K562 (cell line): ENCODE results near the gene MAGI1. TPM values are rescaled to one million over a fixed set of nuclear protein-coding genes. Genes with fewer than 3 reads are reported as not detected.

Experiments
- ATAC-seq: fragments of 200-7000 bp; cut with Tn5 transposase; 3 replicates; pipeline ENCODE4 v1.9.1; 2020; ENCODE audit warnings: moderate library complexity
- BruUV-seq: library from RNA; stranded (reverse); fragments of 400-500 nt; replicated peaks from 2 replicates; lab custom pipeline; 2021; lab: Mats Ljungman, UMichigan
- CTCF ChIA-PET: fragments of 300-600 bp; formaldehyde crosslinking; extraction: SDS; loops from one replicate; lab custom pipeline; 2021; ENCODE audit warnings: low intra/inter-chr PET ratio; lab: Yijun Ruan, JAX
- POLR2A ChIA-PET: fragments of 300-600, 350-650 bp; sonication (Branson Sonifier 250); formaldehyde crosslinking; extraction: SDS; loops from one replicate; lab custom pipeline; 2021; ENCODE audit warnings: antibody characterized with exemption, inconsistent platforms; lab: Yijun Ruan, JAX
- DNase-seq, 4 experiments: peaks; one replicate each; pipeline versions ENCODE4 v3.0.0 to v3.0.0-alpha.2; 2011 to 2018; ENCODE audit warnings: low spot score in 3 of 4, mixed read lengths in 3 of 4; ENCODE audit errors: extremely low read depth in 1 of 4
- FAIRE-seq: peaks from 2 replicates; lab custom pipeline; 2011; peaks lifted over from hg19 to GRCh38; lab: Jason Lieb, UNC
- H2AFZ ChIP-seq: 2 replicates; pipeline ENCODE4 v1.6.0; 2011; ENCODE audit warnings: low read depth, low read length, control low read depth, inconsistent platforms
- H3K27ac ChIP-seq: fragments of 200-600 bp; 3 replicates; pipeline ENCODE4 v1.8.0; 2011; ENCODE audit warnings: low read depth, mild to moderate bottlenecking, control low read depth, inconsistent platforms, low read length, moderate library complexity, mixed read lengths; ENCODE audit errors: extremely low read depth
- H3K27me3 ChIP-seq, 2 experiments: fragments of 300-600 bp in 1 of 2; 2 replicates in 1 of 2; 3 replicates in 1 of 2; pipeline versions ENCODE4 v1.6.0 to v1.8.0; 2011; ENCODE audit warnings: inconsistent platforms in 2 of 2, low read length in 2 of 2, mild to moderate bottlenecking in 1 of 2, mixed read lengths in 1 of 2, moderate library complexity in 1 of 2; ENCODE audit not compliant: control insufficient read depth in 2 of 2, insufficient read depth in 2 of 2
- H3K36me3 ChIP-seq: fragments of 300-600 bp; 3 replicates; pipeline ENCODE4 v1.8.0; 2011; ENCODE audit warnings: mild to moderate bottlenecking, low read length, inconsistent platforms; ENCODE audit not compliant: control insufficient read depth, insufficient read depth
- H3K4me1 ChIP-seq, 2 experiments: fragments of 200-600 bp in 1 of 2; replicated peaks in 1 of 2; 2 replicates in 1 of 2; 3 replicates in 1 of 2; pipeline versions ENCODE4 v1.5.1 to v1.8.0; 2011; ENCODE audit warnings: inconsistent platforms in 2 of 2, low read length in 2 of 2, mild to moderate bottlenecking in 1 of 2, mixed read lengths in 1 of 2, moderate library complexity in 1 of 2; ENCODE audit not compliant: control insufficient read depth in 2 of 2, insufficient read depth in 2 of 2
- H3K4me2 ChIP-seq: 2 replicates; pipeline ENCODE4 v1.6.1; 2011; ENCODE audit warnings: low read length, control low read depth, inconsistent platforms, mixed read lengths; ENCODE audit not compliant: insufficient read depth
- H3K4me3 ChIP-seq: fragments of 200-600 bp; sonication (generic), shearing (Covaris generic); 2 replicates; pipeline ENCODE4 v1.5.1; 2016; ENCODE audit warnings: control low read depth, inconsistent platforms
- H3K79me2 ChIP-seq: fragments of 200-600 bp; 3 replicates; pipeline ENCODE4 v1.8.0; 2011; ENCODE audit warnings: low read length, inconsistent platforms; ENCODE audit not compliant: control insufficient read depth, insufficient read depth
- H3K9ac ChIP-seq, 2 experiments: 2 replicates each; pipeline versions ENCODE4 v1.6.0 to v1.6.1; 2011; ENCODE audit warnings: low read depth in 2 of 2, low read length in 2 of 2, control low read depth in 1 of 2, inconsistent platforms in 1 of 2, mild to moderate bottlenecking in 1 of 2, mixed read lengths in 1 of 2; ENCODE audit not compliant: insufficient read depth in 1 of 2
- H3K9me1 ChIP-seq: one replicate; pipeline ENCODE4 v1.6.0; 2011; ENCODE audit warnings: inconsistent platforms, mild to moderate bottlenecking, low read length, moderate library complexity; ENCODE audit not compliant: control insufficient read depth, insufficient read depth
- H3K9me3 ChIP-seq: replicated peaks from 2 replicates; pipeline ENCODE4 v1.5.1; 2011; ENCODE audit warnings: low read depth, low read length, inconsistent platforms; ENCODE audit not compliant: control insufficient read depth, insufficient read depth
- H4K20me1 ChIP-seq: replicated peaks from 2 replicates; pipeline ENCODE4 v1.6.1; 2011; ENCODE audit warnings: low read length, inconsistent platforms, mixed read lengths; ENCODE audit not compliant: control insufficient read depth, insufficient read depth
- ARHGAP35 ChIP-seq: fragments of 450-650 bp; IDR thresholded peaks from 2 replicates; pipeline ENCODE4 v1.6.1; 2018; ENCODE audit not compliant: partially characterized antibody
- BCL6 ChIP-seq: fragments of 250-450 bp; sonication (Bioruptor Pico); IDR thresholded peaks from 2 replicates; pipeline ENCODE4 v1.4.0; 2020
- COPS2 ChIP-seq: fragments of 450-650 bp; conservative IDR thresholded peaks from 2 replicates; pipeline ENCODE4 v1.6.1; 2016; ENCODE audit warnings: mild to moderate bottlenecking, moderate library complexity
- HNRNPH1 ChIP-seq: fragments of 200-400 bp; formaldehyde crosslinking; optimal IDR thresholded peaks from 2 replicates; pipeline ENCODE3; 2017; ENCODE audit warnings: low read depth, mild to moderate bottlenecking, low read length, moderate library complexity
- KDM4B ChIP-seq, 2 experiments: fragments of 450-650 bp in 1 of 2; sonication (generic) in 1 of 2; IDR thresholded peaks; 2 replicates each; pipeline ENCODE4 v1.6.1; 2016 to 2017; ENCODE audit warnings: borderline replicate concordance in 2 of 2, antibody characterized with exemption in 1 of 2, low read depth in 1 of 2, mild to moderate bottlenecking in 1 of 2
- PTBP1 ChIP-seq: fragments of 200-400 bp; formaldehyde crosslinking; IDR thresholded peaks from 2 replicates; pipeline ENCODE4 v1.6.1; 2017; ENCODE audit warnings: low read depth, low read length
- SMAD3 ChIP-seq: fragments of 450-650 bp; formaldehyde crosslinking; conservative IDR thresholded peaks from 2 replicates; pipeline ENCODE4 v1.4.0; 2020; ENCODE audit warnings: mild to moderate bottlenecking
- ZNF212 ChIP-seq: fragments of 450-650 bp; formaldehyde crosslinking; IDR thresholded peaks from 2 replicates; pipeline ENCODE4 v1.4.0; 2020; ENCODE audit warnings: mild to moderate bottlenecking
- ZNF277 ChIP-seq: fragments of 250-450 bp; sonication (Bioruptor Pico); IDR thresholded peaks from 2 replicates; pipeline ENCODE4 v1.8.0; 2022; ENCODE audit warnings: inconsistent platforms, mild to moderate bottlenecking, moderate library complexity, borderline replicate concordance
- ZNF696 ChIP-seq: fragments of 250-450 bp; sonication (Bioruptor Pico); conservative IDR thresholded peaks from 2 replicates; pipeline ENCODE4 v1.4.0; 2020; ENCODE audit warnings: mild to moderate bottlenecking, moderate library complexity
- ZNF780A ChIP-seq: fragments of 250-450 bp; sonication (Bioruptor Pico); IDR thresholded peaks from 2 replicates; pipeline ENCODE4 v1.5.0; 2021; ENCODE audit warnings: mild to moderate bottlenecking
- WGBS: fragments of 100-300 bp; shearing (Covaris generic); methylation state at CpG from one replicate; pipeline ENCODE4 v1.1.6; 2016; ENCODE audit warnings: low coverage, mixed read lengths; ENCODE audit not compliant: insufficient coverage; ENCODE audit errors: missing lambda C conversion rate; 5-methylcytosine and 5-hydroxymethylcytosine counted together
- in situ Hi-C: fragments of 300-500 bp; cut with MboI; formaldehyde crosslinking; loops from 4 replicates; pipeline ENCODE4 v1.15.0; 2018; ENCODE audit warnings: inconsistent platforms, mixed read lengths
- intact Hi-C: fragments of 100-400 bp; cut with micrococcal nuclease; formaldehyde crosslinking; loops from 2 replicates; pipeline ENCODE4 v1.14.2; 2022
- polyA plus RNA-seq, 8 experiments: library from polyadenylated mRNA; depleted of rRNA in 4 of 8; stranded (reverse) in 5 of 8; unstranded in 3 of 8; fragments of >200 nt; fragmentation: Nextera tagmentation in 2 of 8; fragmentation: Illumina TruSeq in 1 of 8; extraction: Ambion mirVana in 2 of 8; extraction: Trizol in 1 of 8; gene quantifications; 2 replicates each; pipeline versions ENCODE4 v1.2.1 to v1.2.3, GENCODE V29; 2011 to 2014; ENCODE audit warnings: inconsistent platforms in 1 of 8, missing spikeins in 1 of 8
- total RNA-seq, 7 experiments: library from RNA; depleted of rRNA in 6 of 7; stranded (reverse); fragments of >200 nt in 6 of 7; fragmentation: Illumina TruSeq in 2 of 7; extraction: Trizol in 2 of 7; gene quantifications; 2 replicates each; pipeline versions ENCODE4 v1.2.1 to v1.2.3, GENCODE V29; 2011 to 2021; ENCODE audit warnings: low replicate concordance in 1 of 7
- TF ChIP-seq, protein P1 (sequence below), 2 experiments: IDR thresholded peaks in 1 of 2; conservative IDR thresholded peaks in 1 of 2; 2 replicates each; pipeline ENCODE4 v1.6.1; 2016; ENCODE audit warnings: low read depth in 2 of 2, mild to moderate bottlenecking in 1 of 2, missing compliant biosample characterization in 1 of 2, missing genetic modification characterization in 1 of 2, moderate library complexity in 1 of 2
- TF ChIP-seq, protein P2 (sequence below): IDR thresholded peaks from 2 replicates; pipeline ENCODE4 v1.6.1; 2011; ENCODE audit not compliant: insufficient read length; ENCODE audit errors: extremely low read depth
- TF ChIP-seq, protein P3 (sequence below): fragments of 250-450 bp; sonication (Bioruptor Pico); IDR thresholded peaks from 2 replicates; pipeline ENCODE4 v1.4.0; 2020; ENCODE audit warnings: mild to moderate bottlenecking, moderate library complexity

MAGI1 gene
- total and polyA plus RNA-seq, 9 of the 15 experiments (the other 6 are each of a cell fraction or from before 2014, with no cell fraction given), result 7.8 to 59.4 (median 43.2) TPM

DNA sequence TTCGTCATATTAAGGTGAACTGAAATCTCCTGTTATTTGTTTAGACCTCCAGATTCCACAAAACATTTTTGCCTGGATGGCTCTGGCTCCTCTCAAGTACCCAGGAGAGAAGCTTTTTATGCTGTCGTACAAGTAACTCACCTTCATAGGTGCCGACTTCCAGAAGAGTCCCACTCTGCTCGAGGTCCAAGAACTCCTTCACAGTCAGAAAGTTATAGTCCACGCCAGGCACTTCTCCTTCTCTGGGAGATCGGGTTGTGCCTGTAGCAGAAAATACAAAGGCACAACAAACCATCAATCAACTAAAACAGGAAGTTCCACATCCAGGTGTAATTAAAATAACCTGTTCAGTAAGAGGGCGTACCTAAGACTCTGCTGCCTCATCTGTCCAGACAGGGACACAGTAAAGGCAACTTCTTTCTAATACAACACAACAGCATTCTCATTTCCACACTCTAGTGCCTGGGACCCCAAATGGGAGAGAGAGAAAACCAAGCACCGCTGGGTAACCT is 545.3 kb downstream of the MAGI1 start:
- ChIA-PET CTCF (no interaction called here), POLR2A (no interaction called here)
- Histone ChIP-seq H4K20me1 (no peaks in the 10 kb centered on the region), H3K9me1 (no peaks in the 10 kb centered on the region), H3K9me3 (no peaks in the 10 kb centered on the region), H3K79me2 (peaks cover 25% of the 10 kb centered on the region), H3K4me3 (no peak overlapping the region), H2AFZ (no peak overlapping the region), H3K27ac (no peak overlapping the region), H3K36me3 (peaks cover 30% of the 10 kb centered on the region; the same call in 1 of the 3 replicates), H3K4me2 (no peak overlapping the region), H3K27me3 (no peaks in the 10 kb centered on the region), H3K4me1 (peaks cover 0 to under 1% of the 10 kb centered on the region in 2 experiments; a peak in 2 of 5 replicates), H3K9ac (no peak overlapping the region)
- ATAC-seq (no peak), DNase-seq (no peak), FAIRE-seq (peak; percentile 6)
- 87% methylated on average over 8 of the region's 8 CpGs for WGBS
- no TSS peak for BruUV-seq
- TF ChIP-seq ARHGAP35 (no peak), ZNF277 (CRISPR knock-in tag) (no peak), KDM4B (IDR thresholded peaks at IDR 0.05; ENCODE audit: borderline replicate concordance in 2 of 2, low read depth in 1 of 2) (no peak), ZNF780A (CRISPR knock-in tag) (no peak), PTBP1 (no peak), SMAD3 (CRISPR knock-in tag) (no peak), ZNF212 (CRISPR knock-in tag) (no peak), COPS2 (no peak), BCL6 (no peak), ZNF696 (CRISPR knock-in tag) (no peak), HNRNPH1 (no peak)
- TF ChIP-seq, protein P1, sequence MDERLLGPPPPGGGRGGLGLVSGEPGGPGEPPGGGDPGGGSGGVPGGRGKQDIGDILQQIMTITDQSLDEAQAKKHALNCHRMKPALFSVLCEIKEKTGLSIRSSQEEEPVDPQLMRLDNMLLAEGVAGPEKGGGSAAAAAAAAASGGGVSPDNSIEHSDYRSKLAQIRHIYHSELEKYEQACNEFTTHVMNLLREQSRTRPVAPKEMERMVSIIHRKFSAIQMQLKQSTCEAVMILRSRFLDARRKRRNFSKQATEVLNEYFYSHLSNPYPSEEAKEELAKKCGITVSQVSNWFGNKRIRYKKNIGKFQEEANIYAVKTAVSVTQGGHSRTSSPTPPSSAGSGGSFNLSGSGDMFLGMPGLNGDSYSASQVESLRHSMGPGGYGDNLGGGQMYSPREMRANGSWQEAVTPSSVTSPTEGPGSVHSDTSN (CRISPR knock-in tag; IDR thresholded peaks at IDR 0.05; ENCODE audit: low read depth), result no peak
- TF ChIP-seq, protein P1 (tag; conservative IDR thresholded peaks at IDR 0.05; ENCODE audit: low read depth), result no peak
- TF ChIP-seq, protein P2, sequence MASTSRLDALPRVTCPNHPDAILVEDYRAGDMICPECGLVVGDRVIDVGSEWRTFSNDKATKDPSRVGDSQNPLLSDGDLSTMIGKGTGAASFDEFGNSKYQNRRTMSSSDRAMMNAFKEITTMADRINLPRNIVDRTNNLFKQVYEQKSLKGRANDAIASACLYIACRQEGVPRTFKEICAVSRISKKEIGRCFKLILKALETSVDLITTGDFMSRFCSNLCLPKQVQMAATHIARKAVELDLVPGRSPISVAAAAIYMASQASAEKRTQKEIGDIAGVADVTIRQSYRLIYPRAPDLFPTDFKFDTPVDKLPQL, result no peak
- TF ChIP-seq, protein P3, sequence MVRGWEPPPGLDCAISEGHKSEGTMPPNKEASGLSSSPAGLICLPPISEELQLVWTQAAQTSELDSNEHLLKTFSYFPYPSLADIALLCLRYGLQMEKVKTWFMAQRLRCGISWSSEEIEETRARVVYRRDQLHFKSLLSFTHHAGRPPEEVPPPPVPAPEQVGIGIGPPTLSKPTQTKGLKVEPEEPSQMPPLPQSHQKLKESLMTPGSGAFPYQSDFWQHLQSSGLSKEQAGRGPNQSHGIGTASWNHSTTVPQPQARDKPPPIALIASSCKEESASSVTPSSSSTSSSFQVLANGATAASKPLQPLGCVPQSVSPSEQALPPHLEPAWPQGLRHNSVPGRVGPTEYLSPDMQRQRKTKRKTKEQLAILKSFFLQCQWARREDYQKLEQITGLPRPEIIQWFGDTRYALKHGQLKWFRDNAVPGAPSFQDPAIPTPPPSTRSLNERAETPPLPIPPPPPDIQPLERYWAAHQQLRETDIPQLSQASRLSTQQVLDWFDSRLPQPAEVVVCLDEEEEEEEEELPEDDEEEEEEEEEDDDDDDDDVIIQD (CRISPR knock-in tag), result no peak
- in situ Hi-C loops, result no loop called here
- intact Hi-C loops, result no loop called here
